Left ventricle myocardium inferior (tissue), 1 donor: ENCODE data around the gene IDH3G. TPM values are rescaled to one million over a fixed set of nuclear protein-coding genes. Genes with fewer than 3 reads are reported as not detected.

Source experiments
- DNase-seq: peaks from one replicate; pipeline ENCODE4 v3.0.0-alpha.2; 2020
- H3K27ac ChIP-seq: fragments of 200-600 bp; replicated peaks from 2 replicates; pipeline ENCODE4 v1.8.0; 2021
- H3K27me3 ChIP-seq: fragments of 200-600 bp; 2 replicates; pipeline ENCODE4 v1.8.0; 2021; ENCODE audit warnings: low read depth
- H3K36me3 ChIP-seq: fragments of 200-600 bp; 2 replicates; pipeline ENCODE4 v1.8.0; 2021
- H3K4me1 ChIP-seq: fragments of 200-600 bp; 2 replicates; pipeline ENCODE4 v1.8.0; 2021
- H3K4me3 ChIP-seq: fragments of 200-600 bp; 2 replicates; pipeline ENCODE4 v1.8.0; 2021; ENCODE audit warnings: mild to moderate bottlenecking, moderate library complexity
- H3K9me3 ChIP-seq: fragments of 200-600 bp; replicated peaks from 2 replicates; pipeline ENCODE4 v1.8.0; 2021
- CTCF ChIP-seq: fragments of 200-600 bp; IDR thresholded peaks from 2 replicates; pipeline ENCODE4 v1.8.0; 2021; ENCODE audit warnings: antibody characterized with exemption, mild to moderate bottlenecking, borderline replicate concordance
- intact Hi-C: fragments of 100-400 bp; cut with micrococcal nuclease; formaldehyde crosslinking; loops from one replicate; pipeline ENCODE4 v1.11.0; 2022
- total RNA-seq: library from RNA; stranded (reverse); fragmentation: NEBNext Ultra II Directional; extraction: Animal tissue kit (Norgen Biotek cat#: 25700); gene quantifications from one replicate; pipeline ENCODE4 v1.2.1, GENCODE V29; 2021
- donor health status: DM: no; HTN: yes; CAD: no; lungs with severe emphysema.

Gene IDH3G
- total RNA-seq, 1 donor from 2014 or later, result 72.5 TPM

GRCh38 chrX:153780678-153781427 is 13.3 kb downstream of the IDH3G start, which contains the start of gene SRPK3:
Gene SRPK3 (plus strand): TSS chrX:153781041. CDS start chrX:153781087, 46 bp downstream.
- DNase-seq, result peak; percentile 33
- Histone ChIP-seq H3K27ac (peak within 1 kb of the TSS; percentile 85), H3K27me3 (no peaks in the 10 kb centered on the region), H3K9me3 (no peaks in the 10 kb centered on the region), H3K36me3 (peaks cover 8% of the 10 kb centered on the region), H3K4me1 (peaks cover 27% of the 10 kb centered on the region), H3K4me3 (peak within 1 kb of the TSS; percentile 59)
- intact Hi-C loops, result no loop called here
- no peak for TF ChIP-seq CTCF

GRCh38 chrX:153779891-153780677 is 14.1 kb downstream of the IDH3G start:
- DNase-seq, result no peak
- no peaks in the 10 kb centered on the region for H3K27me3 ChIP-seq
- H3K4me1 ChIP-seq, result peaks cover 27% of the 10 kb centered on the region
- peaks cover under 1% of the 10 kb centered on the region for H3K36me3 ChIP-seq
- peak overlapping the region; percentile 59 for H3K4me3 ChIP-seq
- TF ChIP-seq CTCF, result no peak
- intact Hi-C loops, result no loop called here
- peak overlapping the region; percentile 85 for H3K27ac ChIP-seq
- H3K9me3 ChIP-seq, result no peaks in the 10 kb centered on the region

- Histone ChIP-seq H3K36me3 (no peaks in the 10 kb centered on the region), H3K4me1 (peaks cover 27% of the 10 kb centered on the region), H3K27me3 (no peaks in the 10 kb centered on the region), H3K4me3 (no peak overlapping the region), H3K9me3 (no peaks in the 10 kb centered on the region), H3K27ac (no peak overlapping the region)
- intact Hi-C loops, result no loop called here
- TF ChIP-seq CTCF, result no peak
- DNase-seq, result no peak
Measured at GRCh38 chrX:153778684-153779101, 15.5 kb downstream of the IDH3G start.

- TF ChIP-seq CTCF, result no peak
- intact Hi-C loops, result no loop called here
Measured at GRCh38 chrX:153778181-153778580, 16.0 kb downstream of the IDH3G start.

GRCh38 chrX:153777261-153778090 is 16.7 kb downstream of the IDH3G start:
- DNase-seq, result peak; percentile 6
- Histone ChIP-seq H3K27me3 (no peaks in the 10 kb centered on the region), H3K9me3 (no peaks in the 10 kb centered on the region), H3K4me1 (peaks cover 24% of the 10 kb centered on the region), H3K27ac (no peak overlapping the region), H3K4me3 (no peak overlapping the region), H3K36me3 (no peaks in the 10 kb centered on the region)
- intact Hi-C loops, result no loop called here
- no peak for TF ChIP-seq CTCF

More at GRCh38 chrX:153778181-153778580, 16.0 kb downstream of the IDH3G start:
- Histone ChIP-seq H3K4me1 (peaks cover 27% of the 10 kb centered on the region), H3K4me3 (no peak overlapping the region), H3K27me3 (no peaks in the 10 kb centered on the region), H3K27ac (no peak overlapping the region), H3K36me3 (no peaks in the 10 kb centered on the region), H3K9me3 (no peaks in the 10 kb centered on the region)
- no peak for DNase-seq
